Amygdala (tissue), 56 donors: ENCODE data around the gene AQP2.

ENCODE experiments used
- DNase-seq, 56 donors: peaks; one replicate each; lab custom pipeline; 2025; lab: John Stamatoyannopoulos, UW

AQP2 gene

DNA sequence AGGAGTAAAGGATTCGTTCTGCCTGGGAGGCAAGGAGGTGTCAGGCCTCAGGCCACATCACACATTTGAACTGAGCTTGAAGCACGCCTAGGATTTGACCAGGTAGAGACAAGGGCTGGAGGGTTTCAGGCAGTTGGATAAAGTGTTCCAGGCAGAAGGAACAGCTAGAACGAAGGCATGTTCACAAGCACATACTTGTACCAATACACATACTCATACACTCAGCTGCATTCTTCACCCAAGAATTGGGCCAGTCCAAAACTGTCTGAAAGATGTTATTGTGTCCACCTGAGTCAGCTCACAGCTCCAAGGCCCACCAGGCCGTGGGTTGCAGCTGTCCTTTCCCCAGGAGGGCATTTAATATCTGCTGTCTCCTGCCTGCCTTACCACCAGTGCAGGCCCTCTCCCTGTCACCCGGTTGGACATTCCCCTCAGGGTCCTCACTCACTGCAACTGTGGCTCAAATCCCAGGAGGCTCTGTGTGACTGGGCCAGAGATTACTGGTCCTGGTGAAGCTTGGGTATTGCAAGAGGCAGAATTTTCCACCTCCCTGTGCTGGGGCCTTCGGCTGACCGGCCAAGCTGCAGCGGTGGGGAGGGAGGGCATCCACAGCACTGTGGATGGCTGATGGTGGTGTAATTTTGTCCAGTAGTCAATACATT, 12.8 kb upstream of the AQP2 start:
- DNase-seq = no peak

DNA sequence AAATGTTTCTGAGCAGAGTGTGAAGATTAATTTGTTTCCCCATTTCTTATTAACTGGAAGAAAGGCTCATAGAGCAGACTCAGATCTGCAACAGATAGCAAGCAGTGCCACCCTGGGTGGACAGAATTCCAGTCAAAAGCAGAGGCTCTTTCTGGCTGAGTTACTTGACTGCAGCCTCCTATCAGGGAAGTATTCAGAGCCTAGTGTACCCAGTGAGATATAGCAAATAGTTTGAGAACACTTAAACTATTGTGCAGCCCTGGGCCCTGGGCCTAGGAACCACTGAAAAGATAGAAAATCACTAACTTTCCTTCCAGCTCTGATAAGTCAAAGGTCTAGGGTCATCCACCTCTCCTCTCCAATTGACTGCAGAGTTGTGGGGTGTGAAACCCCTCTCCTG, 11.2 kb upstream of the AQP2 start:
- no peak for DNase-seq

DNA sequence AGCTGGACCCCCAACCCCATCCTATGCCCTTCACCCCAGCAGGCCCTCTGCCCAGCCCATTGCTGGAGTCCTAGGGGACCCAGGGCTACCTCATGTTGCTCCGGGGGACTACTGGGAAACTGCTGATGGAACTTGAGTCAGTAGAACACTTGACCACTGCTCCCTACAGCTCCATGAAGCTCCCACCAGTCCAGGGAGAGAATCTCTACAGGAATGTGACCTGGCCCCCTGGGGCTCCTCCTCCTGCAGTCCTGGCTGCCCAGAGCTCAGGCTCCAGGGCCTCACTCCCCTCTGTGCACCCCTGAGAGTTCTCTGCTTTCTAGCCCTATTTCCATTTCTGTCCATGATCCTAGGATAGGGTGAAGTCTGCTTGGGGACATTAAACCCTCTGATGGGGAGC, 10.8 kb upstream of the AQP2 start:
- DNase-seq = no peak

DNA sequence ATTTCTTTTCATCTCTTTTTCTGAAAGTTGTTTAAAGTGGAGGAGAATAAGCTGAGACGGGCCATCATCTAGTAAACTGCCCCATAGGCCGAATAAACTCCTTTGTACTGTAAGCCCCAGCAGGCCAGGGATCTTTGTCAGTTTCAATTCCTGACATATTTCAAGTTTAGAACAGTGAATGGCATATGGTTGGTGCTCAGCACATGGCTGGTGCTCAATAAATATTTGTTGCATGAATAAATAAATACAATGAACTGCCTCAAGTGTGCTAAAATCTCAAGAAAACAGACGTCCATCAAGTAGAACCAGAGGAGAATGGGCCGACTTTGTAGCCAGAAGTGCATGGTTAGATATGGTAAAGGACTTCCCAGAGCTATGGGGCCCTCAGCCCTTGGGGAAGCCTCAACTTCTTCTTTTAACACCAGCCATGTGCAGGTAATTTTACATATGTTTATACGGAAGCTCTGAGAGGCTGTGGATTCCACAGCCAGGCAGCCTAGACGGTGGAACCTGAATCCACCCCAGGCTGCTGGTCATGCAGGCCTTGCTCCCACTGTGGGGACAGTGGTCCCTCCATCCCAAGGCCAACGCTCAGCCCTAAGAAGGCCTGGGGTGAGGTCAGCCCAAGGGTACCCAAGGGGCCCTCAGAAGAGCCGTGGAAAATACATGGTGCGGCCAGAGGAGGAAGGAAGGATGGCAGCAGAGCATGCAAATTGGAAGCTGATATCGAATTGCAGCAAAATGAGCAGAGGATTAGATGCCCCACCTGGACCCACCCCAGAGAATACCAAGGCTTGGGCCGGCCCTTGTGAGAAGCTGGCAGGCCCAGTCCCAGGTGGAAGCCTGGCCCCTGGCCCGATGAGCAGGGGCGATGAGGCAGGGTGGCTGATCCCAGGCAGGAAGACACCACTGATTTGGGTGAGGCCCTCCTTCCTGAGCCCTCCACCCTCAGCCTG, 8.7 kb upstream of the AQP2 start:
- DNase-seq = no peak

DNA sequence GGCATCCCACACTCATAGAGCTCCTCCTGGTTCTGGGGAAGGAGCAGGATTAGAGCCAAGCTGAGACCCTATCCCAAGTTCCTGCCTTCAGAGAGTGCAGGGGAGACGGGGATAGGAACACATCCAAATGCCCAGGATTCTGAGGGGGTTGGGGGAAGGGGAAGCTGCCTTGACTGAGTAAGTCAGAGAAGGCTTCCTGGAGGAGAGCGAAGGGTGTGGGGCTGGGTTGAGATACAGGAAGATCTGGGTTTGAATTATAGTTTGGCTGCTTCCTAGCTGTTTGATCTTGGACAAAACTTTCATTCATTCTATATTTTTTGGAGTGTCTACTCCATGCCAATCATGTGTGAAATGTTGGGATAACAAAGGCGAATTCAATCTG, 8.0 kb upstream of the AQP2 start:
- DNase-seq = no peak

DNA sequence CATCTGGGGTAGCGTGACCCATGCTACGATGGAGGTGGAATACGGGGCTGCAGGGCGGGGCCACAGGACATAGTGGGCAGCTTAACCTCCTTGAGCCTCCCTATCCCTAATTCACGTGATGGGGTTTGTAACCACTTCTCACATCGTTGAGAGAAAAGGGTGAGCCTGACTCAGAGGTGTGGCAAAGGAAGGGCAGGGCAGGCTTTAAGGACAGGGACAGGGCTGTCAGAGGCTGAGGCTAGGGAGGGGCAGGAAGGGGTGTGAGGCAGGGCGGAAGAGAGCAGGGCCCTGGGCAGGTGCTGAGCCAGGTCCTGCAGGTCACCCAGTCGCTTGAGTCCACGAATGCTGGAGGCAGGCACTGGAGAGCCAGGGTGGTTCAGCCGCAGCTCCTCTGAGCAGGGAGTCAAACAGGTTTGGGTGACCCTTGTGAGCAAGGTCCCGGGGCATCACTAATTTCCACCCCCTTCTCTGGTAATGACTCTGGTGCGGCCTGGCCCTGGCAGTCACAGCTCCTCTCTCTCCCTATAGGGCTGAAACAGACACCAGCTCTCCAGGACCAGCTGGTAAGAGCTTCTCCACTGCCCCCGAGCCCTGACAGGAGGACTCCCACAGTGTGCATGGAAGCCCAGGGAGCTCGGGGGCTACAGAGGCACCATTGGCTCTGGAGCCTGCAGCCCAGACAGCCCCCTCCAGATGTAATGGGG, 7.5 kb upstream of the AQP2 start:
- DNase-seq = no peak

DNA sequence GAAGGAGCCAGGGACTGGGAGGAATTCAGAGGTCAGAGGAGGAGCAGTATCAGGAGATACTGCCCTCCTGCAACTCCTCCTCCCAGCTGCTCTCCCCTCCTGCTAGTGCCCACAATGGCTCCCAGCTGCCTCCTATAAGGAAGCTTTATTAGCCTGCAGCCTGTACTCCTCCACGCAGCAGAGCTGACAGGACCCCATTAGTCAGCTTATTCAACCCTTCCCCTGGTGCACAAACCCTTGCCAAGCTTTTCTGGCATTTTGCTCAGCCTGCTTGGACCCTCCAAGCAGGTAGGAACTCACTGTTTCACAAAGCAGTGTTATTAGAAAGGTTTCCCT, 6.9 kb upstream of the AQP2 start:
- no peak for DNase-seq

DNA sequence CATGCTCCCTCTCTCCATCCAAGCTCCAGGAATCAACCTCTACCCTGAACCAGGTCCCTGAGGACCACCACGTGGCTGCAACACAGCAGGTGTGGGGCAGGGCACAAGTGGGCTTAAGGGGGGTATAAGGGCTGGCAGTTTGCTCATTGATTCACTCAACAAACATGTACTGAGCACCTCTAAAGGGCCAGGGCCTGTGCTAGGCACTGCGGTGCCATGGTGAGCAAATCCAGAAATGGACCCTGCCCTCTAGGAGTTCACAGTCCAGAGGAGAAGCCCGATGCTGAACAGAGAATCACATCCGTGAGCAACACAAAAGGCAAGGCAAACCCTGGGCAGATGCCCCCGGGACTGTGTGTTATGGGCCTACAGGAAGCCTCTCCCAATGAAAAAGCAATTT, 6.5 kb upstream of the AQP2 start:
- no peak for DNase-seq

DNA sequence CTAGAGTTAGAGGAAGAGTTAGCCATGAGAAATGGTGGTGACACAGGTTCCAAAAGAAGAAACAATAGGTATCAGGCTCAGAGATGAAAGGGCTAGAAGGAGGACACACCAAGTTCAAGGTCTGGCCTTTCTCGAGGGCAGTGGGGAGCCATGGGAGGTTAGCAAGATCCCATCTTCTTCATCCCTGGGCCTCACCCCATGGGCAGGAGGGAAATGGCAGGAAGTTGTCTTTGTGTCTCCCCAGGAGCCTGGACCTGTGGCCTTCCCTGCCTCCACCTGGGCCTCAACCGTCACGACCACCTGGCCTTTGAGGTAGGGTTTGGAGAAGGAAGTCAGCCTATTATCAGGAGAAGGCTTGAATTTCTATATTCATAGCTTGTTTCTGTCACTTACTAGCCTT, 5.8 kb upstream of the AQP2 start:
- no peak for DNase-seq

DNA sequence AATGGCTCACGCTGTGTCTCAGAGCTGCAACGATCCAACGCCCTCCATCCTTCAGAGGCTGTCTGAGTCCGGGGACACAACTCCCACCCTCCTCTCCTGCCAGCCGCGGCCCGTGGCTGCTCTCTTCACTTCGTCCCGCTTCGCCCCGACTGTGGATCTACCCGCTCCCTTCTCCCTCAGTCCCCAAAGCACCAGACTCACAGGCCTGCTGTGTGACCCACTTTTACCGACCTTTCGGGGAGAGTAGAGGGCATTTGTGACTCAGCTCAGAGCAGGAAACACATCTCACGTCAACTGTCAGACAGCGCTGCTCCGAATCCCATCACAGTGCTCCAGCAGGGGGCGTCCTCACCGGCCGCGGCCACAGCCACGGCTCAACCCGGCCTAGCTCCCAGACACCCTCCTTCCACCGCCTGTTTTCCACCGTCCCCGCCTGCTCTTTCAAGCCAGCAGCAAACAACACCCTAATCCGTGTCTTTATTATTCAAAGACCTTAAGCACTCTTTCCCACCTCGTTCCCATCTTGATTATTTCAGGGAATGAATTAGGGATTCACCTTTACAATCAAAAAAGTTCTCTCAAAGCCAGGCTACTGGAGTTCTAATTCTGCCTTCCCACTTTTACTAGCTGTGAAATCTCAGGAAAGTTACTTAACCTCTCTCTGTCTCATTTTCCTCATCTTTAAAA, 5.0 kb upstream of the AQP2 start:
- peak in 51 of 56 donors; percentile 12 to 85 (median 55) for DNase-seq

DNA sequence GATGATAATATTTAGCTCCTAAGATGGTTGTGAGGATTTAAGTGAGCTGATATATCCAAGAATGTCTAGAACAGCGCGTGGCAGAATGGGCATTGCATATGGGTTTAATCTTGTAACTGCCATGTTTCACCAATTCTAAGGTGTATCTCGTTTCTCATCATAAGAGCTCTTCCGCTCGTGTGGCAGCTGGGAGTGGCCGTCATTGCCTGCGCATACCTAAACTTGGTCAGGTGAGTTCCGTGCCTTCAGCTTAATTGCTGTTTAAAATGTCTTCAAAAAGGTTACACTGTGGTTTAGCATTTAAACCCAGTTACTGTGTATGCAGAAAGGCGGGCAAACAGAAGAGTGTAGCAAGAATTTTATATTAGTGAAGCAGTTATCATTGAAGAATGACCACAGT, 4.5 kb upstream of the AQP2 start:
- DNase-seq = no peak

DNA sequence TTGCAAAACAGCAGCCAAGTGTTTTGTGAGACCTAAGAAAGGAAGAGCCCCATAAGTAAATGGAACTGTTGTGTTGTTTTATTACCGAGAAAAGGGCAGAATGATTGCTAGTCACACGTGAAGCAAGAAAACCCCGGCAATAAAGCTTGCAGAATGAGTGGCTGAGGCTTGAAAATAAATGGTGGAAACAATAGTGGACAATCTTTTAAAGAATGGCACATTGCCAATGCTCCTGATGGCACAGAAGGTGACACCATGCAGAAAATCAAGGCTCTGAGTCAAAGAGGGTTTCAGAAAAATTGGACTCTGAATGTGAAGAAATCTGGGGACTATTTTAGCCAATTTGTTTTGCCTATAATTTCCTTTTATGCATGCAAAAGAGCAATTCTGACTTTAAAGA, 4.0 kb upstream of the AQP2 start:
- no peak for DNase-seq

DNA sequence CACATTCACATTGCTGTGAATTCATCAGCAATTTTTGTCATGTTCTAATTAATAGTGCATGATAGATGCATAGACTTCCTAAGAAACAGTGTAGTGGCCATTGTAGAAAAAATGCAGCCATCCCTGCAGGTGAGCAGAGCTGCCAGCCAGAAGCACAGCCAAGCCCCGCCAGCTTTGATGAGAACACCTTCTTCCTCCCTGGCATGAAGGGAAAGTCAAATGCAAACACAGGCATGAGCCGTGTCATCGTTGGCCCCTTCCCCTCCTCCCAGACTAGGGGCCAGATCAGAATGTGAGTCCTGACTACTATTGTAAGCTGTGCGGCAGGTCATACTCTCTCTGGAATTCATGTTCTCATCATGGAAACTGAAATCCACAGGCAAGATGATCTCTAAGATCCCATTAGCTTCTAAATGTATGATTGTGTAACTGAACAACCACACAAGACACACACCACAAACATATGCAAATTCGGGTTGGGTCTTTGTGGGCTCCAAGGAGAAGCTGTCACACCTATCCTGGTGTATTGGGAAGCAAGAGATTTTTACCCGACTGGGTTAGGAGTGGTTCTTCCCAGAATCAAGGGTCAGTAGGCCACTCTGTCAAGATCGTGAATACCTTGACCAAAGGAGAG, 2.8 kb upstream of the AQP2 start:
- DNase-seq = no peak

DNA sequence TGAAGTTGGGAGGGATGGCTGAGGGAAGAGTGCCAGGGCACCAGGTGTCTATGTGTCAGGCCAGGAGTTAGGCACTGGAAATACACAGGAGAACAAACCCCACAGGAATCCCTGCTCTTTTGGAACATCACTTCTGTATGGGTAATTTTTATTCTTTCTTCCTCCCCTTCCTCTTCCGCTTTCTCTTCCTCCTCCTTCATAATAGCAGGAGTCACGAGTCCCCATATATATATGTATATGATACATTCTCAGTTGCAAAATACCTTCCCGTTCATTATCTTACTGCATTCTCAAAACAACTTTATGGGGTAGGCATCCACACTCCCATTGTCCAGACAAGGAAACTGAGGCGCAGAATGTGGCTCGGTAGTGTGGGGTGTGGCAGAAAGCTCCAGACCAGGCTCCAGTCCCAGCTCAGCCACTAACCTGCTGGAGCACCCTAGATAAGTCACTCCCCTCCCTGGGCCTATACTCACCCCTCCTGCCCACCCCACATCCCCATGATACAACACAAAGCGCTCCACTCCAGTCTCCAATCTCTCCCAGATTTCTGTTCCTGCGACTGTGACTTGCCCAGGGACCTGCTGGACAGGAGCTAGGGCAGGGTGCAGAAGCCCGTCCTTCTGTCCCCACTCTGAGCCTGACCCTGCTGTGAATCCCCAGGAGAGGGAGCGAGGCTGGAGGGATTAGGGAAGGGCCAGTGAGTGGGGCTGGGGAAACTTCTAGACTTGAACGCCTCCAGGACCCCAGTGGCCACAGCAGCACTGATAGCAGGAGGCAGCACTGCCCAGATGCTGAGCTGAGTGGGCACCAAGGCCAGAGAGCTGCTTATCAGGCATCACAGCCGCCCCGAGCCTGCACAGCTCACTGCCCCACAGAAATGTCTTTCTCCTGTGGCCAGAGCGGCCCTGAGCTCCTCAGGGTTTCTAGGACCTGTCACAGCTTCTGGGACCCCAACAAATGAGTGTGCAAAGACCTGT, 1.4 kb upstream of the AQP2 start:
- no peak for DNase-seq

DNA sequence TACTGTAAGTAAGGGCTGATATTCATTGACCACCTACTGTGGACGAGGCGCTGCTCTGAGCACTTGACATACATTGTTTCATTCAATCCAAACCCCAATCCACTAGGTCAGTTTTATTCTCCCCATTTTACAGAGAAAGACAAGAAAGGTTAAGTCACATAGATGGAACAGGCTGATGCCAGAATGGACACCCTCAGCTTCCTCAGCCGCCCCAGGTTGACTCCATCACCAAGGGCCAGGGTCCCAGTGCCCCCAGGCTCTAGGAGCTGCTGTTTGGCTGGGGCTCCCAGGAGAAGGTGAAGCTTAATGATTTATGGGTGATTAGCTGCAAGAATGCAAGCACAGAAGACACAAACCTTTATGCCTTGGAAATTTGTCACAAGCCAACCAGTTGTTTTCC, 671 bp upstream of the AQP2 start:
- DNase-seq = no peak

DNA sequence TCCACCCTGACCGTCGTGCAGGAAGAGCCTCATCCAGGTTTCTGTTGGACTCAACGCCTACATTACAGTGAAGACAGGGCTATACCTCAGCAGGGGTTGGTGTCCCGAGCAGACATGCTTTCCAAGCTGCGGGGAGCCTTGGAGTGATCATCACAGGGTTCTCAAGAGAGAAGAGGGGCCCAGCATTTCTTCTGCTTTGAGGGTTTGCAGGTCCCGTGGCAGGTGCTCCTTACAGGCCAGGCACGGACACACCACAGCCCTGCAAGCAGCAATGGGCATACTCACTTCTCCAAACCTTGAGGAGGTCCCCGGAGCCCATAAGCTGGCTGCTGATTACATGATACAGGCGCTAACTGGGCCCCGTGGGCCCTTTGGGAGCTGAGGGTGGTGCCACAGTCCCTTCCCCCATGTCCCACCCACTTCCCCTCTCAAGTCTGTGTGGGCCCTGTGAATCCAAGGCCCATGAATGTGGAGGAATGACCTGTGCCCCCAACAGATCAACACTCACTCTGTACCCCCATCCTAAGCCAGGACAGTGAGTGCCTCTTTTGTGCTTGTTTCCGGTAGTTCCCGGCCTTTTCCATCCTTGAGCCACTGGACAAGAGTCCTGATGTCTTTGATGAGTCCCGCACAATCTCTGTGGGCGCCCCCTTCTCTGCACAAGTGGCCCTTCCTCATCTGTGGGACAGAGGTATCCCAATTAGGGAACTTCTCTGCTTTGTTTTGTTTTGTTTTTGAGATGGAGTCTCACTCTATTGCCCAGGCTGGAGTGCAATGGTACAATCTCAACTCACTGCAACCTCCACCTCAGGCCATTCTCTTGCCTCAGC, 1.1 kb downstream of the AQP2 start:
- DNase-seq = no peak

DNA sequence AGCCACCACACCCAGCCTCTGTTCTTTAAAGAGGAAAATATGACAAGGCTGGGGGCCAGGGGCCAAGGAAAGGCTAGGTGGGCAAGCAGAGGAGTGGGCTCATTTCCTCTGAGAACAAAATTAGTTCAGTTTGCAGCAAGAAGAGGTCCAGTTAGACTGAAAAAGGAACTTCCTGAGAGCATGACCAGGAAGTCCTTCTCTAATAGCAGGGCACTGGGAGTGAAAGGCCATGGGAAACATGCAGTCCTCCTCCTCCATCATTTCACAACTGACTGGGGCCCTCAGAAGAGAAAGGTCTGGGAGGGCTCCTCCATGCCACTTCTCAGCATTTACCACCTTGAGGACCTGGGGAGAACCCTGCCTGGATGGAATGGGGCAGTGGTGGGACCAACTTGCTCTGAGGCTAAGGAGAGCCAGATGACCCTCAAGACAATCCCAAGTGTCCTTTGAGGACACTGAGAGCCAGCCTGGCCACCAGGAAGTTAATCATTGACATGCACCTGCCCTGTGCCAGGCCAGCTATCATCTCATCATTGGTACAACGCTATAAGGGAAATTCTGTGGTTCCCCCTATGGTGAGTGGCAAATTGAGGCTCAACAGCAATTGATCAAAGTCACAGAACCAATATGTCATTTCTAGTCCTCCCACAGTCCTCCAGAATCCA, 2.0 kb downstream of the AQP2 start:
- DNase-seq = no peak

DNA sequence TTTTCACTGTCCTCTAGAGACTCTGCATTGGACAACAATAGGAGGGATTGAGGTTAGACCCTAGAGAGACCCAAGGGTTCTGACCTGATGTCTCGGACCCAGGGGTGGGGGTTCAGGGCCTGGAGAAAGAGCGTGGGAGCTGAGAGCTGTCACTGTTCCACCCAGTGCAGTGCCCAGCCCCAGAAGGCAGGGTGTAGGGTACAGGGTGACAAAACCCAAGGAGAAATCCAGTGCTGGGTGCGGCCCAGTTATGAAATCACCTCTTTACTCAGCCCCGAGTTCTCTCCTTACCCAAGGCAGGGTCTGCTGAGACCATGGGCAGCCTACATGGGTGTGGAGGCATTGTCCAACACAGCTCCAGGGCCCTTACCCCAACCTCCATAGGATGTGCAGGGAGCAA, 2.6 kb downstream of the AQP2 start:
- DNase-seq = no peak
